Ovary (tissue), 3 donors: Measurements from ENCODE around the gene HMG20A.

Source experiments
- CTCF ChIP-seq, 3 donors: fragments of 450-650 bp in 2 of 3; fragments of 200-600 bp in 1 of 3; IDR thresholded peaks; one replicate each; pipeline versions ENCODE4 v1.5.1 to v1.8.0; 2016 to 2022; ENCODE audit warnings: antibody characterized with exemption in 3 of 3, mild to moderate bottlenecking in 1 of 3
- EP300 ChIP-seq: sonication (generic); formaldehyde crosslinking; IDR thresholded peaks from one replicate; pipeline ENCODE4 v1.6.1; 2017; ENCODE audit warnings: antibody characterized with exemption
- POLR2A ChIP-seq: fragments of 450-650 bp; IDR thresholded peaks from one replicate; pipeline ENCODE4 v1.6.1; 2017; ENCODE audit warnings: antibody characterized with exemption, mild to moderate bottlenecking, moderate library complexity
- donor health status: DM: no; HTN: no; CAD: no.

DNA sequence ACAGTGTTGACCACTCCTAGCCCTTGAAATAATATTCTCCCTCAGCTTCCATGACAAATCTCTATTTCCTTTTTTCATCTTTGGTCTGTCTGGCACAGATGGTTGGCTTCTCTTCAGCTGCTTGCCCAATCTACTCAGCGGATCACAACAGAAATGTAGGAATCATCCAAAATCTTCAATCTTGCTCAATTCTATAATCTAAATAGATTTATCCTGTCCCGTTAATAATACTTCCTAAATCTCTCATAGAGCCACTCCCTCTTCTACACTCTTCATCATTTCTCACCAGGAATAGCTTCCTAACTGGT, 4.6 kb upstream of the HMG20A start:
- no peak for TF ChIP-seq CTCF (IDR thresholded peaks at IDR 0.05)
- no peak for TF ChIP-seq POLR2A
- no peak for TF ChIP-seq EP300
